GM19438 (cell line): ENCODE data around the gene EPB41.
"Not testable (repeated sequence)": the region's sequence is repeated elsewhere in the genome, so short reads cannot be mapped to it uniquely, and the experiment has no call there.

Experiments used
- ATAC-seq: cut with Tn5 transposase; IDR thresholded peaks from one replicate; pipeline ENCODE4 v1.9.1; 2021; ENCODE audit warnings: low read depth; ENCODE audit not compliant: unreplicated experiment

Gene EPB41

DNA sequence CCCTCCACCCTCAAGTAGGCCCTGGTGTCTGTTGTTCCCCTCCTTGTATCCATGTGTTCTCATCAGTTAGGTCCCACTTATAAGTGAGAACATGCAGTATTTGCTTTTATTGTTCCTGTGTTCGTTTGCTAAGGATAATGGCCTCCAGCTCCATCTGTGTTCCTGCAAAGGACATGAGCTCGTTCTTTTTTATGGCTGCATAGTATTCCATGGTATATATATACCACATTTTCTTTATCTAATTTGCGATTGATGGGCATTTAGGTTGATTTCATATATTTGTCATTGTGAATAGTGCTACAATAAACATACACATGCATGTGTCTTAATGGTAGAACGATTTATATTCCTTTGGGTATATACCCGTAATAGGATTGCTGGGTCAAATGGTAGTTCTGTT is 178.3 kb downstream of the EPB41 start:
- ATAC-seq: not testable (repeated sequence)

DNA sequence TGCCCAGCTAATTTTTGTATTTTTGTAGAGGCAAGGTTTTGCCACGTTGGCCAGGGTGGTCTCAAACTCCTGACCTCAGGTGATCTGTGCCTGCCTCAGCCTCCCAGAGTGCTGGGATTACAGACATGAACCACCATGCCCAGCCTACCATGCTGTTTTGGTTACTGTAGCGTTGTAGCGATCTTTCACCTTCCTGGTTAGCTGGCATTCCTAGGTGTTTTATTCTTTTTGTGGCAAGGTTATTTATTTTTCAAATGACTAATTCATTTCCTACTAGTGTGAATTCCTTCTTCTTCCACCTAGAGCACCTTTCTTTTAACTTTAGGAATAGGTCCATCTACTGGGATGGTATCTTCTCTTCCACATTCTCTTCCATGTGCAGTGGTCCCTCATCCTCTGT is 180.1 kb downstream of the EPB41 start:
- ATAC-seq: no peak

DNA sequence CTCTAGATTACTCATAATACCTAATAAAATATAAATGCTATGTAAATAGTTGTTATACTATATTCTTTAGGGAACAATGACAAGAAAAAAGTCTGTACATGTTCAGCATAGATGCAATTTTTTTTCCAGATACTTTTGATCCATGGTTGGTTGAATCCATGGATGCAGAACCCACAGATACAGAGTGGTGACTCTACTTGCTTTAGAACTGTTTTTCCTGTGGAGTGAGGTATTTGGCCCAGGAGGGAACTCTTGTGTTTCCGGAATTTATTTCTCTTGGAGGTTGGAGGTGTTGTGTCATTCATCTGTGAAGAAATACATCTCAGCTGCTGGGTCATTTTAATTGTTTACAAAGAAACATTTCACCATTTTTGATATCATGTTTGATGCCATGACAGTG is 180.6 kb downstream of the EPB41 start:
- no peak for ATAC-seq

DNA sequence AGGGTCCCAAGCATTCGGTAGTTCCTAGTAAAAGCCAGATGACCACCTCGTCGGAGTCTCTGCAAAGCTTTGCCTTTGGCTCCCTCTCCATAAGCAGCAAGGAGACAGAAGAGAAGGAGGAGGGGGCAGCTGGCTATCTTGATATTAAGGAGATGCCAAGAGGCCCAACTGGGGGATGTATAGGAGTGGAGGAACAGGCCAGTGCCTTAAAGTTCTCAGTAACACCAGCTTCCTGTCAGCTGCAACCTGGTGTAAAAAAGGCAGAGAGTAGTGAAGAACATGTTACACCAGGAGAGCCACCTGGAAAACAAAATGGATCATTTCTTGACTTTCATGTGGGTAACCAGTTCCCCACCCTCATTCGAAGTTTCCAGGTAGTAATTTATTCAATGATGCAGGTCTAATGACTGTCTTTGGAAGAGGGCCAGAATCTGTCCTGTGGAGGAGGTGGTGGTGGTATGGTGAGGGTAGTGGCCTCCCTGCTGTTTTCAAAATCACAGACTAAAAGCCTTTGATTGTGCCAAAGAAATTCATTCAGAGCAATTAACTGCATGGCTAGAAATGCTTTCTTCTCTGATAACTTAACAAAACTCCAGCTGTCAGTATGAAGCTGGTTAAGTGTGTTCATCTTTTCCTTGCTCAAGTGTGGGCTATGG is 182.0 kb downstream of the EPB41 start:
- no peak for ATAC-seq

DNA sequence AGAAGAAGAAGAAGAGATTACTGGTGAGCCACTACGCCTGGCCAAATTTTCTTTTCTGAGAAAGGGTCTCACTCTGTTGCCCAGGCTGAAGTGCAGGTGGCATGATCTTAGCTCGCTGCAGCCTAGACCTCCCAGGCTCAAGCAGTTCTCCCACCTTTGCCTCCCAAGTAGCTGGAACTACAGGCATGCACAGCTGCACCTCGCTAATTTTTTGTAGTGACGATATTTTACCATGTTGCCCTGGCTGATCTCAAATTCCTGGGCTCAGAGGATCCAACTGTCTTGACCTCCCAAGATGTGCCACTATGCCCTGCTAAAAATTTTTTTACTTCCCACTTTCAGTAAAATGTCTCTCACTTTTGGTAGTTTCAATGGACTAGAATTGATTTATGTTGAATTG is 184.9 kb downstream of the EPB41 start:
- ATAC-seq: no peak

DNA sequence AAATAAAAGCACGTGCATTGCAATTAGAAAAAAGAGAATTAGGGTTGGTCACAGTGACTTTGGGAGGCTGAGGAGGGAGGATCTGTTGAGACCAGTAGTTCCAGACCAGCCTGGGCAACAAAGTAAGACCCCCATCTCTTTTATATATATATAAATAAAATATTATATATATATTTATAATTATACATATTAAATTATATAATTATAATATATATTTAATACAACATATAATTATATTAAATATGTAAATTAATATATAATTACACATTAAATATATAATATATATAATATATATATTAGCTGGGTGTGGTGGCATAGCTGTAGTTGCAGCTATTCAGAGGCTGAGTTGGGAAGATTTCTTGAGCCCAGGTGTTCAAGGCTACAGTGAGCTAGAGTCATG is 186.1 kb downstream of the EPB41 start:
- no peak for ATAC-seq

DNA sequence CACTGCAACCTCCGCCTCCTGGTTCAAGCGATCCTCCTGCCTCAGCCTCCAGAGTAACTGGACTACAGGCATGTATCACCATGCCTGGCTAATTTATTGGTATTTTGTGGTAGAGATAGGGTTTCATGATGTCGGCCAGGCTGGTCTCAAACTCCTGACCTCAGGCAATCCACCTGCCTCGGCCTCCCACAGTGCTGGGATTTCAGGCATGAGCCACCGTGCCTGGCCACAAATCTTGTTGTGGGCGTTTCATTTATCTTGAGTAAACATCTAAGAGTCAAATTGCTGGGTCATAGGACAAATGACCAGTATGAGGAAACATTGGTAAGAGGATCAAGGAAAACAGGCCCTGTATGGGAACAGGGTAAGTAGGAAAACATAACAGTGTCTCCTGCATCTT is 191.5 kb downstream of the EPB41 start:
- no peak for ATAC-seq

DNA sequence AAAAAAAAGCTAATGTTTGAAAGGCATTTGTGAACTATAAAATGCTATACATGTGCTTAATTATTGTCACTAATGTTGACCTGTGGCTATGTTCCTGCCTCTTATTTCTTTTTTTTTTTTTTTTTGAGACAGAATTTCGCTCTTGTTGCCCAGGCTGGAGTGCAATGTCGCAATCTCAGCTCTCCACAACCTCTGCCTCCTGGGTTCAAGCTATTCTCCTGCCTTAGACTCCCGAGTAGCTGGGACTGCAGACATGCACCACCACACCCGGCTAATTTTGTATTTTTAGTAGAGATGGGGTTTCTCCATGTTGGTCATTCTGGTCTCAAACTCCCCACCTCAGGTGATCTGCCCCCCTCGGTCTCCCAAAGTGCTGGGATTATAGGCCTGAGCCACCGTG is 193.7 kb downstream of the EPB41 start:
- ATAC-seq: not testable (repeated sequence)

DNA sequence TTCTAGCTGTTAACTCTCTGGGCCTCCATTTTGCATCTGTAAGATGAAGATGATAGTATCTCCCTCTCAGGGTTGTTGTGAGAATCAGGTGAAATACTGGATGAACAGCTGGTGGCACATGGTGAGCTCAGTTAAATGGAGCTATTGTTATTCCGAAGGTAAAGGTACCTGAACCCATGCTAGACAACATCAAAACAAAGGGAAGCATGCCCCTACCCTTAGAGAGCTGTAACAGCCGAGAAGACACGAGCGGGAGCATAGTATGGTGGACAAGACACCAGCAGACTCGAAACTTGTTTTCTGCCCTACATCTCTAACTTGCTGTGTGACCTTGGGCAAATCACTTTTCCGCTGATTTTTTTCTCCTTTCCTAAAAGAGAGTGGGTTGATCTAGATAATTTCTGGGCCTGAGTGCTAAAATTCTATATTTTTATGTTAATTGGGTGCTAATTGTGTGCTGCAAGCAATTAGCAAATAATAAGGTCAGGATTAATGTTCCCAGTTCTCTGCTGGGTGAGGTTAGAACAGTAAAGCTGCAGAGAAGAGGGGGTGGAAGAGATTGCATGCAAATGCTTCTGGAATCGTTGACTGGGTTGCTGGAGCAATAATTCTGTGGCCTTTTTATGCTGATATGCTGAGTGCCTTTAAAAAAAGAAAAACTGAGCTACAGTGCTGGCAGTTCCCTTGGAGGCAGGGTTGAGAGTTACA is 198.5 kb downstream of the EPB41 start:
- no peak for ATAC-seq

DNA sequence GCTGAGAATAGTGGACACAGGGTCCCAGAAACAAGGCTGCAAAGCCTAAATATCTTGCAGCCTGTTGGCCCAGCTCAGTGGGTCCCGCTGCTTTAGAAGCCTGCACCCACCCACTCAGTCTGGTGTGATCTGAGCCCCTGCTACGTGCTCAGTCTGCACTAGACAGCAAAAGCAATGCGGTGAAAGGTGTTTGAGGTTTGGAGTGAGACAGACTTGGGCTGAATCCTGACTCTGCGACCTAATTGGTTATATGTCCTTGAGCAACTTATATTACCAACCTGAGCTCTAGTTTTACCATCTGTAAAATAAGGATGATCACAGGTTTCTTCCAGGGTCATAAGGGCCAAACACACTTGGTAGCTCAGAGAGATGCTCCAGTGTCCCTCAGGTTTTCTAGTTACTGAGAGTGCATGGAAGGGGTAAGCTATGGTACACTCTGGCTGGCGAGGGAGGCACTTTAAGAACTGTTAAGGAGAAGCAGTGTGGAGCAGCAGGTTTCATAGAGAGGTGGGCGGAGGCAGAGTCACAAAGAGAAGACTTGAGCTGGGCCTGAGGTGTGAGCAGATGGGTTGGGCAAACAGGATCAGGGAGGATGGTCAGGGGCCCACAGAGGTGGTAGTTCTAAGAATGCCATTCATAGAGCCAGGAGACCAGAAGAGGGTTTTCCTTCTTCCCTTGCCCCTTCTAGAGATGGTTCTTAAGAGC is 199.2 kb downstream of the EPB41 start:
- ATAC-seq: no peak

DNA sequence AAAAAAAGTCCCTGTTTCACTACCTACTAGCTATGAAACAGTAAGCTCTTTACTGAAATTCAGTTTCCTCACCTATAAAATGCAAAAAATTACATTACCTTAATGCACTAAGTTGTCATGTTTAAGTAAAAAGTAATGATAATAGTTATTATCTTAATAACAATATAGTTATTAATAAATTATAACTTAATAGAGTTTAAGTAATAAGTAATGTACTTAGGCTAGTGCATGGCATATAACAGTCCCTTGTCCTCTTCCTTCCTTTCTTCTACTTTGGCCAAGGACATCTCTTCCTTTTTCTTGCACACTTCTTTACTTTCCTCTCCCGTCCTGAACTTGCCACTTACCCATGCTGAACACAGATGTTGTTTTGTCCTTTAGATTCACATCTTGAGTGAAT is 200.3 kb downstream of the EPB41 start:
- no peak for ATAC-seq

DNA sequence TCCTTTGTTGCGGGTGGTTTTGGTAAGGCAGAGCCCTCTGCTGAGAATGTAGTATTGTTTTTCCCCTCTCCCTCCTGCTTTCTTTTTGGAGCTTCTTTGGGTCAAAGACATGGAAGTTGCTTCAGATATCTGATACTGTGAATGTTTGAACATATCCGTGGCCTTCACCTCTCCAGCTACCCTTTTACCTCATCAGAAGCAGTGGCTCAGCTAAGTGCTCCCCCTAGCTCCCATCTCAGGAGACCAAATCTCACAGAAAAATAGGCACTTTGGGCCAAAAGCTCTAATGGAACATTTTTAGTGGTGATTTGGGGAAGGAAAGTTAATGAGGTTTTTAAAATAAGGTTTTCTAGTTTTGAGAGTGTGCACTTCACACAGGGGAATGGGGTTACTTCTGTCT is 203.0 kb downstream of the EPB41 start:
- no peak for ATAC-seq

DNA sequence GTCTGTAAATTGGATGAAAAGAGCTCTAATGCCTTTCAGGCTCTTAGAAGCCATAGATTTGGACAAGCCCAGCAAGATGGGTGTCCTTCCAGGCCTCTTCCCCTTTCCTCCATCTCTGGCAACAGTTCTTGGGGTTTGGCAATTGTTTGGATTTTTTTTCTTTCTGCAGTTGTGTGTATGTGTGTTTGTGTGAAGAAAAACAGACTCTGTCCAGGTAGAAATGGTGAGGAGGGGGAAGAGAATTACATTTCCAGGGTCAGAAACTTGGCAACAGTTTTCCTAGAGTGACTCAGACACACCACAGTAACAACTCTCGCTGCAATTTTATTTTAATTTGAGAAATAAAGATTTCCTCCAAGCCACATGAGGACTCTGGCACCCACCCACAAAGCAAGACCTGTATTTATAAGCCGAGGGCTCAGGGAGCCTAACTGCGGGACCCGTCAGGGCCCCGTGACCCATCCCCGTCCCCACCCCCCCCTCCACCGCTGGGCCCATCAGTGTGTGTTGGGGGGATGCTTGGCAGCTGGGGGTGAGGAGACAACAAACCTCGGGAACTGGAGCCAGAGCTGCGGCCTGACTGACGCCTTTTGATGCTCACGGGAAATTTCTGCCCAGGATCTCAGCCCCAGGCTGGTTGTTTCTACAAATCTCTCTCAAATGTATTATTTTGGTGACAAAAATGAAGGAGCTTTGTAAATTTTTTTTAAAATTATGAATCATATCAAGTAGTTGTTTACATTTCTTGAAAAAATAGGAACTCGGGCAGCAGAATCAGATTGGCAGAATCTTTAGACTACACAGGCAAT is 205.0 kb downstream of the EPB41 start:
- ATAC-seq: no peak

DNA sequence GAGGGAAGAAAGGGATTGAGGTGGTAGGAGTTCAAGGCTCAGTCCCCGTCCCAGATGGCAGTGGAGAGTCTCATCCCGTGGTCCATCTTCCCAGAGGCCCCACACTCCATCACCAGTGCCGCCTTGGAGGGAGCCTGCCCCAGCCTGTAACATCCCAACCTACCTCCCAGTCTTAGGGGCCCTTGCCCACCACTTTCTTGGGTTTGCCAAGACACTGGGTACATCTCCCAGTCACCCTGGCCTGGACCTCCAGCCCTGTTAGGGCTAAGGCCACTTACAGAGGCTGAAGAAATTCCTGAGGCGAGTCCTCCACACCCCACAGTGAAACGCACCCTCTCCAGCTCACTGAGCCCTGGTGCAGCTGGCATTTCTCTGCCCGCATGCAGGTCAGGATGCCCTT is 206.0 kb downstream of the EPB41 start:
- ATAC-seq: no peak

DNA sequence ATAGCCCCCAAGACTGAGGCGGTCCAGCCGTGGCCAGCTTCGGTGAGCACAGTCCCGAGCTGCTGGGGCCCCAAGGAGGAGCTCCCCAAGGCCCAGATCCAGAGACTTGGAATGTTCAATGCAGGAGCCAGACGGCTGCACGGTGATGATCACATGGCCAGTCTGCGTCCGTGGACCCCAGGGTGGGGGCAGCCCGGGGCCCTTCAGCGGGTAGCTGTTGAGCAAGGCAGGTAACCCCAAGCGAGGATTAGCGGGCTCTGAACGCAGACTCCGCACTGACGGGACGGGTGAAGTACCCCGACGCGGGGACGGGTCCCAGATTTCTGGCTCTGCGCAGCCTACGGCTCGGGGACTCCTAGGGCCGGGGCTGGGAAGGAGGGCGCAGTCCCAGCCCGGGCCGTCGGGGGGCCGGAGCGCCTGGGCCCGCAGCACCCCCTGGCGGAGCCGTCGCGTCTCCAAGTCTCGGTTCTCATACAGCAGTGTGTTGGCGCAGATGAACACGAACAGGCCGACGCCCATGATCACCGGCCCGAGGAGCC is 206.6 kb downstream of the EPB41 start:
- no peak for ATAC-seq

DNA sequence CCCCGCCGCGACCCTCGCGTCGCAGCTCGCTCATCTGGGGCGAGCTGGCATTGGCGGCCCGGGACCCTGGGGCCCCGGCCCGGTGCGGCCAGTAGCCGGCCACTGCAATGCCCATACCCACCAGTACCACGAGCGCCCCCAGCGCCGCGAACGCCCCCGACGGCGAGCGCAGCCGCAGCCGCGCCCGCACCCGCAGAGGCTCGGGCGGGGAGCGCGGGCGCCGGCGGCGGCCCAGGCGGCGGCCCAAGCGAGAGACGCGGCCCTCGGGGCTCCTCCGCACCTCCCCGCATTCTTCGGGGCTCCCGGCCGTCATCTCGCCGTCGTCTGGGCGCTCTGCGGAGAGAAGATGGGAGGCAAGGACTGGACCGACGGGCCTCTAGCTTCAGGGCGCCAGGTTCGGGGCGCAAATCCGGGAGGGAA is 207.2 kb downstream of the EPB41 start:
- no peak for ATAC-seq

DNA sequence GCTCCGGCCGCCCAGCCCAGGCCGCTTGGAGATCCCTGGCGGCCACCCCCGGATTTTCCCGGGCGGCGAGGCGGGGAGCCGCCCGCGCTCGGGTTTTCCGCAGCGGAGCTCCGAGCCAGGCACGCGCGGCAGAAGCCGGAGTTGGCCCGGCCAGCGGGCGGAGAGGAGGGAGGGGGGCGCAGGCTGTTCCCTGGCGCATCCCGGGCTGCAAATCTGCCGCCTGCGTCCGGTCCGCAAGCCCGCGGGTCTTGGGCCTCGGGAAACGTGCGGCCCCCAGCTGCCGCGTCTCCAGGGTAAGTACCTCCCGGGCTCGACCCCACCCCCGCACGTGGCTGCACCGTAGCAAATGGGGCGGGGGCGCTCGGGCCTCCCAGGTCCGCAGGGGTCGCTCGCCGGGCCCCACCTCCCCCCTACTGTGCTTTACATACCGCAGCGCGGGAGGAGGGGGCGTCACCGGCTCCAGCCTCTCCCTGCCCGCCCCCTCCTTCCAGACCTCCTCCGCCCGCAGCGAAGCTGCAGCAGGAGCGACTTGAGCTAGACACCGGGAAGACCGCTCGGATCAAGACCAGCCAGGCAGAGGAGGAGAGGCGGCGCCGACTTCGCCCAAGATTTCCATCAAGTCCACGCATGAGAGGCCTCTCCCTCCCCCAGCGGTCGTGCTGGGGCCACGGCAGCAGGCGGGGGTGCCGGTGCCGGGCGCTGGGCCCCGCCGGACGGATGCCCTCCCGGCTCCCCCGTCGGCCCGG is 207.7 kb downstream of the EPB41 start:
- no peak for ATAC-seq

DNA sequence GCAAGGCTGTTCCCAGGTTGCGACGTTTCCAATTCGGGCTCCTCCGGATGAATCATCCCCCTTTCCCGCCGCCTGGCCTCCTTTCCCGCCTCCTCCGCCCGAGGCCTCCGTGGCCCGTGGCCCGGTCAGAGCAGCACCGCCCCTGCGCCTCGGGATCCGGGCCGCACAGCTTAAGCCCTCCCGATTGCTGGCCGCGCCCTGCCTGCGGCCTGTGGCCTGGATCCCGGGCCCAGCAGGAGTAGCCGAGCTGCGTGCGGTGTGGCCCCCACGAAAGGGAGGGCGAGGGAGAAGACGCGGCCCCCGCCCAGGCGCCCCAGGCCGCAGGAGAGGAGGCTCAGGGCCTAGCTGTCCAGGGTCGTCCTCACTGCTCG is 208.3 kb downstream of the EPB41 start:
- ATAC-seq: no peak

DNA sequence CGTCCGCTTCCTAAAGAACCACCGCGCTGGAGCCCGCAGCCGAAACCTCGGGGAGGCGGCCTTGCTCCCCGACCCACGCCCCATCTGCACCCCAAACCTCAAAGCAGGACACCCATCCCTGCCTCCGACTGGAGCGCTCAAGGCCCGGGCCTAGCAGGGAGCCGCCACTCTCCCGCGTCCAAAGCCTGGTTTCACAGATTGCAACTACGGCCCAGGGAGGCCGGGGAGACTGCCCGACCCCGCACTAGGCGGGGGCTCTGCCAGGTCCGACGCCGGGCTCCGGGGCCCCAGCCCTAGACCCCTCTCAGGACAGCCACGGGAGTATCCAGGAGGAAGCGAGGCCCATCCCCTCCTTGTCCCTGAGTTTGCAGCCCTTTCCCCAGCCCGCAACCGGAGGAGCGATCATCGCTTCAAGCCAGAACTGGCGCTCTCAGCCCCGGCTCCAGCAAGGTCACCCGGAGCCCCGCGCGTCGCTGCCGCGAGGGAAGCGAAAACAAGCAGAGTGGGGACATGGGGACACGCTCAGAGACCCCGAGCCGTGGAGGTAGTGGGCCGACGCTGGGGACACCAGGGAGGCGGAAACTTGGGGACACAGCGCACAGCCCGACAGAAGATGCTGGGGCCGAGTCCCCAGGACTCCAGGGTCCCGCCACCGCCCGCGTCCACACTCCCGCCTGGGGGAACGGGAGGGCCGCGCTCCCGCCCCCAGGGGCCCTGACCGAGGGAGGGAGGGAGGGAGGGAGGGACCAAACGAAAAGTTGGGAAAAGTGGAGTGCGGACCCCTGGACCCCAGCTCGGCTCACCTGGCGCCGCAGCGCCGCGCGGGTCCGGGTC is 208.9 kb downstream of the EPB41 start:
- ATAC-seq: no peak
